HEK293 (cell line): ENCODE results near the gene TNFRSF17.
A peak's percentile ranks its signal among the peaks of the same experiment; 100 is the strongest.

Experiments used
- HOXA7 ChIP-seq: sonication (generic); formaldehyde crosslinking; IDR thresholded peaks from 2 replicates; pipeline ENCODE4 v1.8.1; 2022; ENCODE audit warnings: missing genetic modification reagents, borderline replicate concordance
- HOXD13 ChIP-seq: sonication (generic); formaldehyde crosslinking; IDR thresholded peaks from 2 replicates; pipeline ENCODE4 v1.8.0; 2022; ENCODE audit warnings: missing genetic modification reagents, borderline replicate concordance
- KLF17 ChIP-seq: fragments of 450-650 bp; formaldehyde crosslinking; IDR thresholded peaks from 2 replicates; pipeline ENCODE4 v1.5.1; 2016; ENCODE audit warnings: missing biosample characterization, missing genetic modification characterization
- OSR2 ChIP-seq: fragments of 450-650 bp; formaldehyde crosslinking; IDR thresholded peaks from 2 replicates; pipeline ENCODE4 v1.5.1; 2016; ENCODE audit warnings: missing biosample characterization, missing genetic modification characterization
- ZBTB21 ChIP-seq: fragments of 450-650 bp; formaldehyde crosslinking; IDR thresholded peaks from 2 replicates; pipeline ENCODE4 v1.5.1; 2017; ENCODE audit warnings: missing biosample characterization, missing genetic modification characterization
- ZNF221 ChIP-seq: fragments of 450-650 bp; formaldehyde crosslinking; IDR thresholded peaks from 2 replicates; pipeline ENCODE4 v1.5.1; 2017; ENCODE audit warnings: missing biosample characterization, missing genetic modification characterization, borderline replicate concordance
- ZNF248 ChIP-seq: fragments of 450-650 bp; formaldehyde crosslinking; IDR thresholded peaks from 2 replicates; pipeline ENCODE4 v1.5.1; 2017; ENCODE audit warnings: missing biosample characterization, missing genetic modification characterization
- ZNF433 ChIP-seq: fragments of 450-650 bp; formaldehyde crosslinking; IDR thresholded peaks from 2 replicates; pipeline ENCODE4 v1.5.1; 2016; ENCODE audit warnings: missing biosample characterization, missing genetic modification characterization, low read depth
- ZNF501 ChIP-seq: fragments of 450-650 bp; formaldehyde crosslinking; IDR thresholded peaks from 2 replicates; pipeline ENCODE4 v1.5.1; 2016; ENCODE audit warnings: missing biosample characterization, missing genetic modification characterization
- ZNF558 ChIP-seq: fragments of 450-650 bp; formaldehyde crosslinking; IDR thresholded peaks from 2 replicates; pipeline ENCODE4 v1.5.1; 2016; ENCODE audit warnings: missing biosample characterization, missing genetic modification characterization
- ZNF585B ChIP-seq: fragments of 450-650 bp; formaldehyde crosslinking; IDR thresholded peaks from 2 replicates; pipeline ENCODE4 v1.5.1; 2016; ENCODE audit warnings: missing biosample characterization, missing genetic modification characterization
- ZNF600 ChIP-seq: fragments of 450-650 bp; formaldehyde crosslinking; IDR thresholded peaks from 2 replicates; pipeline ENCODE4 v1.5.1; 2016; ENCODE audit warnings: missing biosample characterization, missing genetic modification characterization
- ZNF792 ChIP-seq: fragments of 450-650 bp; formaldehyde crosslinking; IDR thresholded peaks from 2 replicates; pipeline ENCODE4 v1.5.1; 2016; ENCODE audit warnings: missing biosample characterization, missing genetic modification characterization
- ZXDB ChIP-seq: fragments of 450-650 bp; formaldehyde crosslinking; IDR thresholded peaks from 2 replicates; pipeline ENCODE4 v1.5.1; 2016; ENCODE audit warnings: missing biosample characterization, missing genetic modification characterization
- TF ChIP-seq, protein P1 (sequence below): fragments of 450-650 bp; formaldehyde crosslinking; IDR thresholded peaks from 2 replicates; pipeline ENCODE4 v1.5.1; 2016; ENCODE audit warnings: missing biosample characterization, missing genetic modification characterization, borderline replicate concordance
- TF ChIP-seq, protein P2 (sequence below): fragments of 450-650 bp; formaldehyde crosslinking; IDR thresholded peaks from 2 replicates; pipeline ENCODE4 v1.5.1; 2016; ENCODE audit warnings: missing biosample characterization, missing genetic modification characterization
- TF ChIP-seq, protein P3 (sequence below): sonication (generic); formaldehyde crosslinking; IDR thresholded peaks from 2 replicates; pipeline ENCODE4 v1.8.1; 2022; ENCODE audit warnings: mild to moderate bottlenecking, moderate library complexity, missing genetic modification reagents
- TF ChIP-seq, protein P4 (sequence below): fragments of 450-650 bp; formaldehyde crosslinking; IDR thresholded peaks from 2 replicates; pipeline ENCODE4; 2016; ENCODE audit warnings: missing biosample characterization, missing genetic modification characterization
- TF ChIP-seq, protein P5 (sequence below): fragments of 450-650 bp; formaldehyde crosslinking; IDR thresholded peaks from 2 replicates; pipeline ENCODE4 v1.5.1; 2016; ENCODE audit warnings: missing biosample characterization, missing genetic modification characterization
- TF ChIP-seq, protein P6 (sequence below): fragments of 450-650 bp; formaldehyde crosslinking; optimal IDR thresholded peaks from 2 replicates; pipeline ENCODE3; 2016; ENCODE audit warnings: missing biosample characterization, mild to moderate bottlenecking, missing genetic modification characterization
- TF ChIP-seq, protein P7 (sequence below): fragments of 450-650 bp; formaldehyde crosslinking; IDR thresholded peaks from 2 replicates; pipeline ENCODE4 v1.5.1; 2016; ENCODE audit warnings: missing biosample characterization, missing genetic modification characterization

Gene TNFRSF17

GRCh38 chr16:11915644-11916523 is 49.1 kb upstream of the TNFRSF17 start, which contains the start of gene GSPT1 (continued):
- TF ChIP-seq, protein P1, sequence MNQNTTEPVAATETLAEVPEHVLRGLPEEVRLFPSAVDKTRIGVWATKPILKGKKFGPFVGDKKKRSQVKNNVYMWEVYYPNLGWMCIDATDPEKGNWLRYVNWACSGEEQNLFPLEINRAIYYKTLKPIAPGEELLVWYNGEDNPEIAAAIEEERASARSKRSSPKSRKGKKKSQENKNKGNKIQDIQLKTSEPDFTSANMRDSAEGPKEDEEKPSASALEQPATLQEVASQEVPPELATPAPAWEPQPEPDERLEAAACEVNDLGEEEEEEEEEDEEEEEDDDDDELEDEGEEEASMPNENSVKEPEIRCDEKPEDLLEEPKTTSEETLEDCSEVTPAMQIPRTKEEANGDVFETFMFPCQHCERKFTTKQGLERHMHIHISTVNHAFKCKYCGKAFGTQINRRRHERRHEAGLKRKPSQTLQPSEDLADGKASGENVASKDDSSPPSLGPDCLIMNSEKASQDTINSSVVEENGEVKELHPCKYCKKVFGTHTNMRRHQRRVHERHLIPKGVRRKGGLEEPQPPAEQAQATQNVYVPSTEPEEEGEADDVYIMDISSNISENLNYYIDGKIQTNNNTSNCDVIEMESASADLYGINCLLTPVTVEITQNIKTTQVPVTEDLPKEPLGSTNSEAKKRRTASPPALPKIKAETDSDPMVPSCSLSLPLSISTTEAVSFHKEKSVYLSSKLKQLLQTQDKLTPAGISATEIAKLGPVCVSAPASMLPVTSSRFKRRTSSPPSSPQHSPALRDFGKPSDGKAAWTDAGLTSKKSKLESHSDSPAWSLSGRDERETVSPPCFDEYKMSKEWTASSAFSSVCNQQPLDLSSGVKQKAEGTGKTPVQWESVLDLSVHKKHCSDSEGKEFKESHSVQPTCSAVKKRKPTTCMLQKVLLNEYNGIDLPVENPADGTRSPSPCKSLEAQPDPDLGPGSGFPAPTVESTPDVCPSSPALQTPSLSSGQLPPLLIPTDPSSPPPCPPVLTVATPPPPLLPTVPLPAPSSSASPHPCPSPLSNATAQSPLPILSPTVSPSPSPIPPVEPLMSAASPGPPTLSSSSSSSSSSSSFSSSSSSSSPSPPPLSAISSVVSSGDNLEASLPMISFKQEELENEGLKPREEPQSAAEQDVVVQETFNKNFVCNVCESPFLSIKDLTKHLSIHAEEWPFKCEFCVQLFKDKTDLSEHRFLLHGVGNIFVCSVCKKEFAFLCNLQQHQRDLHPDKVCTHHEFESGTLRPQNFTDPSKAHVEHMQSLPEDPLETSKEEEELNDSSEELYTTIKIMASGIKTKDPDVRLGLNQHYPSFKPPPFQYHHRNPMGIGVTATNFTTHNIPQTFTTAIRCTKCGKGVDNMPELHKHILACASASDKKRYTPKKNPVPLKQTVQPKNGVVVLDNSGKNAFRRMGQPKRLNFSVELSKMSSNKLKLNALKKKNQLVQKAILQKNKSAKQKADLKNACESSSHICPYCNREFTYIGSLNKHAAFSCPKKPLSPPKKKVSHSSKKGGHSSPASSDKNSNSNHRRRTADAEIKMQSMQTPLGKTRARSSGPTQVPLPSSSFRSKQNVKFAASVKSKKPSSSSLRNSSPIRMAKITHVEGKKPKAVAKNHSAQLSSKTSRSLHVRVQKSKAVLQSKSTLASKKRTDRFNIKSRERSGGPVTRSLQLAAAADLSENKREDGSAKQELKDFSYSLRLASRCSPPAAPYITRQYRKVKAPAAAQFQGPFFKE (tag by site-specific recombination): no peak
- no peak for TF ChIP-seq ZNF585B (tag by site-specific recombination)
- TF ChIP-seq, protein P2, sequence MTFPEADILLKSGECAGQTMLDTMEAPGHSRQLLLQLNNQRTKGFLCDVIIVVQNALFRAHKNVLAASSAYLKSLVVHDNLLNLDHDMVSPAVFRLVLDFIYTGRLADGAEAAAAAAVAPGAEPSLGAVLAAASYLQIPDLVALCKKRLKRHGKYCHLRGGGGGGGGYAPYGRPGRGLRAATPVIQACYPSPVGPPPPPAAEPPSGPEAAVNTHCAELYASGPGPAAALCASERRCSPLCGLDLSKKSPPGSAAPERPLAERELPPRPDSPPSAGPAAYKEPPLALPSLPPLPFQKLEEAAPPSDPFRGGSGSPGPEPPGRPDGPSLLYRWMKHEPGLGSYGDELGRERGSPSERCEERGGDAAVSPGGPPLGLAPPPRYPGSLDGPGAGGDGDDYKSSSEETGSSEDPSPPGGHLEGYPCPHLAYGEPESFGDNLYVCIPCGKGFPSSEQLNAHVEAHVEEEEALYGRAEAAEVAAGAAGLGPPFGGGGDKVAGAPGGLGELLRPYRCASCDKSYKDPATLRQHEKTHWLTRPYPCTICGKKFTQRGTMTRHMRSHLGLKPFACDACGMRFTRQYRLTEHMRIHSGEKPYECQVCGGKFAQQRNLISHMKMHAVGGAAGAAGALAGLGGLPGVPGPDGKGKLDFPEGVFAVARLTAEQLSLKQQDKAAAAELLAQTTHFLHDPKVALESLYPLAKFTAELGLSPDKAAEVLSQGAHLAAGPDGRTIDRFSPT (tag by site-specific recombination): no peak
- TF ChIP-seq ZNF600 (tag by site-specific recombination): peak; percentile 61
- peak; percentile 98 for TF ChIP-seq ZXDB (tag by site-specific recombination)
- no peak for TF ChIP-seq ZNF221 (tag by site-specific recombination)
- TF ChIP-seq, protein P3, sequence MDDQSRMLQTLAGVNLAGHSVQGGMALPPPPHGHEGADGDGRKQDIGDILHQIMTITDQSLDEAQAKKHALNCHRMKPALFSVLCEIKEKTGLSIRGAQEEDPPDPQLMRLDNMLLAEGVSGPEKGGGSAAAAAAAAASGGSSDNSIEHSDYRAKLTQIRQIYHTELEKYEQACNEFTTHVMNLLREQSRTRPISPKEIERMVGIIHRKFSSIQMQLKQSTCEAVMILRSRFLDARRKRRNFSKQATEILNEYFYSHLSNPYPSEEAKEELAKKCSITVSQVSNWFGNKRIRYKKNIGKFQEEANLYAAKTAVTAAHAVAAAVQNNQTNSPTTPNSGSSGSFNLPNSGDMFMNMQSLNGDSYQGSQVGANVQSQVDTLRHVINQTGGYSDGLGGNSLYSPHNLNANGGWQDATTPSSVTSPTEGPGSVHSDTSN (CRISPR knock-in tag): no peak; the same call in 1 of the 2 replicates
- peak; percentile 77 for TF ChIP-seq ZNF501 (tag by site-specific recombination)
- no peak for TF ChIP-seq HOXD13 (CRISPR knock-in tag)
- peak; percentile 60; the same call in 1 of the 2 replicates for TF ChIP-seq ZBTB21 (tag by site-specific recombination)
- TF ChIP-seq, protein P4, sequence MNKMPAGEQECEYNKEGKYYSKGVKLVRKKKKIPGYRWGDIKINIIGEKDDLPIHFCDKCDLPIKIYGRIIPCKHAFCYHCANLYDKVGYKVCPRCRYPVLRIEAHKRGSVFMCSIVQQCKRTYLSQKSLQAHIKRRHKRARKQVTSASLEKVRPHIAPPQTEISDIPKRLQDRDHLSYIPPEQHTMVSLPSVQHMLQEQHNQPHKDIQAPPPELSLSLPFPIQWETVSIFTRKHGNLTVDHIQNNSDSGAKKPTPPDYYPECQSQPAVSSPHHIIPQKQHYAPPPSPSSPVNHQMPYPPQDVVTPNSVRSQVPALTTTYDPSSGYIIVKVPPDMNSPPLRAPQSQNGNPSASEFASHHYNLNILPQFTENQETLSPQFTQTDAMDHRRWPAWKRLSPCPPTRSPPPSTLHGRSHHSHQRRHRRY: no peak
- no peak for TF ChIP-seq ZNF433 (tag by site-specific recombination)
- TF ChIP-seq OSR2: peak; percentile 44; the same call in 1 of the 2 replicates
- TF ChIP-seq ZNF792 (tag by site-specific recombination): no peak
- no peak for TF ChIP-seq ZNF558 (tag by site-specific recombination)
- TF ChIP-seq, protein P5, sequence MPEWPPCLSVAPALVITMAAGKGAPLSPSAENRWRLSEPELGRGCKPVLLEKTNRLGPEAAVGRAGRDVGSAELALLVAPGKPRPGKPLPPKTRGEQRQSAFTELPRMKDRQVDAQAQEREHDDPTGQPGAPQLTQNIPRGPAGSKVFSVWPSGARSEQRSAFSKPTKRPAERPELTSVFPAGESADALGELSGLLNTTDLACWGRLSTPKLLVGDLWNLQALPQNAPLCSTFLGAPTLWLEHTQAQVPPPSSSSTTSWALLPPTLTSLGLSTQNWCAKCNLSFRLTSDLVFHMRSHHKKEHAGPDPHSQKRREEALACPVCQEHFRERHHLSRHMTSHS (tag by site-specific recombination): no peak
- TF ChIP-seq, protein P6, sequence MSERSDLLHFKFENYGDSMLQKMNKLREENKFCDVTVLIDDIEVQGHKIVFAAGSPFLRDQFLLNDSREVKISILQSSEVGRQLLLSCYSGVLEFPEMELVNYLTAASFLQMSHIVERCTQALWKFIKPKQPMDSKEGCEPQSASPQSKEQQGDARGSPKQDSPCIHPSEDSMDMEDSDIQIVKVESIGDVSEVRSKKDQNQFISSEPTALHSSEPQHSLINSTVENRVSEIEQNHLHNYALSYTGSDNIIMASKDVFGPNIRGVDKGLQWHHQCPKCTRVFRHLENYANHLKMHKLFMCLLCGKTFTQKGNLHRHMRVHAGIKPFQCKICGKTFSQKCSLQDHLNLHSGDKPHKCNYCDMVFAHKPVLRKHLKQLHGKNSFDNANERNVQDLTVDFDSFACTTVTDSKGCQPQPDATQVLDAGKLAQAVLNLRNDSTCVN (tag by site-specific recombination): peak; percentile 73
- TF ChIP-seq HOXA7 (CRISPR knock-in tag): no peak
- peak; percentile 96 for TF ChIP-seq KLF17 (tag by site-specific recombination)
- TF ChIP-seq, protein P7, sequence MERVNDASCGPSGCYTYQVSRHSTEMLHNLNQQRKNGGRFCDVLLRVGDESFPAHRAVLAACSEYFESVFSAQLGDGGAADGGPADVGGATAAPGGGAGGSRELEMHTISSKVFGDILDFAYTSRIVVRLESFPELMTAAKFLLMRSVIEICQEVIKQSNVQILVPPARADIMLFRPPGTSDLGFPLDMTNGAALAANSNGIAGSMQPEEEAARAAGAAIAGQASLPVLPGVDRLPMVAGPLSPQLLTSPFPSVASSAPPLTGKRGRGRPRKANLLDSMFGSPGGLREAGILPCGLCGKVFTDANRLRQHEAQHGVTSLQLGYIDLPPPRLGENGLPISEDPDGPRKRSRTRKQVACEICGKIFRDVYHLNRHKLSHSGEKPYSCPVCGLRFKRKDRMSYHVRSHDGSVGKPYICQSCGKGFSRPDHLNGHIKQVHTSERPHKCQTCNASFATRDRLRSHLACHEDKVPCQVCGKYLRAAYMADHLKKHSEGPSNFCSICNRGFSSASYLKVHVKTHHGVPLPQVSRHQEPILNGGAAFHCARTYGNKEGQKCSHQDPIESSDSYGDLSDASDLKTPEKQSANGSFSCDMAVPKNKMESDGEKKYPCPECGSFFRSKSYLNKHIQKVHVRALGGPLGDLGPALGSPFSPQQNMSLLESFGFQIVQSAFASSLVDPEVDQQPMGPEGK (tag by site-specific recombination): peak; percentile 99
- no peak for TF ChIP-seq ZNF248
